ENCODE measurements around the gene AFDN.

GRCh38 chr6:168012431-168013249, 185.9 kb downstream of the AFDN start:
- TF ChIP-seq CTCF (IDR thresholded peaks at IDR 0.05; ENCODE audit: poor library complexity), result no peak
- TF ChIP-seq EZH2phosphoT487 (IDR thresholded peaks at IDR 0.05; ENCODE audit: low read depth, severe bottlenecking, unreplicated experiment), result no peak
- TF ChIP-seq EZH2 (IDR thresholded peaks at IDR 0.05; ENCODE audit: borderline replicate concordance), result no peak
